ENCODE measurements around the gene MAZ.

GRCh38 chr16:29835926-29836325 is 29.6 kb downstream of the MAZ start:
- no peak for TF ChIP-seq CTCF (IDR thresholded peaks at IDR 0.05)
- no peak for TF ChIP-seq POLR2A (IDR thresholded peaks at IDR 0.05)

All from right lobe of liver (tissue), 4 donors.